GM18520 (cell line): ENCODE results near the gene PITPNC1.
"Not testable (repeated sequence)": the region's sequence is repeated elsewhere in the genome, so short reads cannot be mapped to it uniquely, and the experiment has no call there.

Source experiments
- ATAC-seq: cut with Tn5 transposase; IDR thresholded peaks from one replicate; pipeline ENCODE4 v1.9.1; 2021; ENCODE audit not compliant: unreplicated experiment

Gene PITPNC1

GRCh38 chr17:67430515-67430914, 53.4 kb downstream of the PITPNC1 start:
- ATAC-seq = not testable (repeated sequence)

GRCh38 chr17:67431249-67432015, 54.4 kb downstream of the PITPNC1 start:
- no peak for ATAC-seq

- ATAC-seq = no peak
Measured at GRCh38 chr17:67433248-67433924, 56.3 kb downstream of the PITPNC1 start.

- ATAC-seq = no peak
Measured at GRCh38 chr17:67434061-67434525, 57.0 kb downstream of the PITPNC1 start.

GRCh38 chr17:67435122-67435521, 58.0 kb downstream of the PITPNC1 start:
- no peak for ATAC-seq

- no peak for ATAC-seq
Measured at GRCh38 chr17:67435786-67436185, 58.7 kb downstream of the PITPNC1 start.

GRCh38 chr17:67436233-67436632, 59.2 kb downstream of the PITPNC1 start:
- no peak for ATAC-seq

- ATAC-seq = no peak
Measured at GRCh38 chr17:67438667-67439066, 61.6 kb downstream of the PITPNC1 start.

- no peak for ATAC-seq
Measured at GRCh38 chr17:67439269-67439668, 62.2 kb downstream of the PITPNC1 start.

- ATAC-seq = no peak
Measured at GRCh38 chr17:67440277-67441051, 63.4 kb downstream of the PITPNC1 start.

GRCh38 chr17:67441052-67441895, 64.2 kb downstream of the PITPNC1 start:
- no peak for ATAC-seq

GRCh38 chr17:67441896-67442219, 64.8 kb downstream of the PITPNC1 start:
- no peak for ATAC-seq

- no peak for ATAC-seq
Measured at GRCh38 chr17:67442787-67443624, 65.9 kb downstream of the PITPNC1 start.

GRCh38 chr17:67443931-67444595, 67.0 kb downstream of the PITPNC1 start:
- no peak for ATAC-seq

GRCh38 chr17:67448449-67448848, 71.4 kb downstream of the PITPNC1 start:
- no peak for ATAC-seq

GRCh38 chr17:67449065-67449464, 72.0 kb downstream of the PITPNC1 start:
- ATAC-seq = no peak

GRCh38 chr17:67449845-67450755, 73.0 kb downstream of the PITPNC1 start:
- ATAC-seq = no peak
